IPS-18a (cell line): ENCODE data around the gene ALDH3B2.
"Not testable (repeated sequence)": the region's sequence is repeated elsewhere in the genome, so short reads cannot be mapped to it uniquely, and the experiment has no call there.

Source experiments
- H3K27ac ChIP-seq: one replicate; pipeline ENCODE4 v1.5.1; 2013; ENCODE audit warnings: low read length
- H3K27me3 ChIP-seq: one replicate; pipeline ENCODE4 v1.6.1; 2013; ENCODE audit warnings: mild to moderate bottlenecking, low read length; ENCODE audit not compliant: control insufficient read depth, insufficient read depth
- H3K36me3 ChIP-seq: one replicate; pipeline ENCODE4 v1.6.1; 2013; ENCODE audit warnings: low read depth, low read length; ENCODE audit not compliant: control insufficient read depth
- H3K4me1 ChIP-seq: one replicate; pipeline ENCODE4 v1.6.1; 2013; ENCODE audit warnings: low read depth, low read length; ENCODE audit not compliant: control insufficient read depth
- H3K4me3 ChIP-seq: one replicate; pipeline ENCODE4 v1.5.1; 2013; ENCODE audit warnings: low read length
- H3K9ac ChIP-seq: one replicate; pipeline ENCODE4 v1.6.1; 2013; ENCODE audit warnings: mild to moderate bottlenecking, low read length, moderate library complexity
- H3K9me3 ChIP-seq: one replicate; pipeline ENCODE4 v1.6.1; 2013; ENCODE audit warnings: low read depth, low read length; ENCODE audit not compliant: control insufficient read depth

Gene ALDH3B2

DNA sequence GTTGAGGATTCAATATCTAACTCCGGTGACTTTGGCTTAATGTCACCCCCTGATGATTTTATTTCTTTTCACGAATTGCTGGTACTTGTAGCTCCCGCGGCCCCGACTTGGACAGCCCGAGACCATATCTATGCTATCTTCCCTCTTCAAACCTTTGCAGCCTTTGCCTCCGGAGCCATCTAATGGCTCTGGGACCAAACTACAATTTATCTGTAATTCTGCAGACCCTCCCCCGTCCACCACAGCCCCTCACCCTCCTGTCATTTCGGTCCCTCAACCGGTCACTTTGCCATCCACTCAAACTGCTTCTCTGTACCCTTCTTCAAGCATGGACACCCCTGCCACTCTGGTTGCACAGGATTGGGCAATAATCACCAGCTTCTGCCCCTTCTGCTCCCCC is 25.7 kb upstream of the ALDH3B2 start:
- Histone ChIP-seq H3K27me3 (no peaks in the 10 kb centered on the region), H3K9ac (no peak overlapping the region), H3K27ac (no peak overlapping the region), H3K4me3 (no peak overlapping the region), H3K36me3 (no peaks in the 10 kb centered on the region), H3K9me3 (no peaks in the 10 kb centered on the region), H3K4me1 (no peaks in the 10 kb centered on the region)

DNA sequence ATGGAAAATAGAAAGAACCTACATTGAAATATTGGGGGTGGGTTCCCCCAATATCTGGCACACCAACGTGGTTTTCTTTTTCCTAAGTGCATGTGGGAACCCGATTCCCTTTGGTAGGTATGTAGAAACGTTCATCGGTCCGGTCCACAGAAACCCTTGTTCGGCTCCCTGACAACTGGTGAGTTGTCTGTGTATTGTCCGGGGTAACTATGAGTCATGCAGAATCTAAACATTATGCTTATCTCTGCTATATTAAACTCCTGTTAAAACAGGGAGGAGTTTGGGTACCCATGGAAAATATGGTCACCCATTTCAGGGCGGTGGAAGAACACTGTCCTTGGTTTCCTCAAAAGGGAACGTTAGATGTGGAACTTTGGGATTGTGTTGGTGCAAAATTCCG is 25.1 kb upstream of the ALDH3B2 start:
- no peaks in the 10 kb centered on the region for H3K9me3 ChIP-seq
- no peaks in the 10 kb centered on the region for H3K36me3 ChIP-seq
- no peak overlapping the region for H3K9ac ChIP-seq
- no peaks in the 10 kb centered on the region for H3K4me1 ChIP-seq
- H3K27ac ChIP-seq, result no peak overlapping the region
- no peak overlapping the region for H3K4me3 ChIP-seq
- H3K27me3 ChIP-seq, result no peaks in the 10 kb centered on the region

- Histone ChIP-seq H3K36me3 (no peaks in the 10 kb centered on the region), H3K4me3 (no peak overlapping the region), H3K9ac (no peak overlapping the region), H3K4me1 (no peaks in the 10 kb centered on the region), H3K9me3 (no peaks in the 10 kb centered on the region), H3K27ac (no peak overlapping the region), H3K27me3 (no peaks in the 10 kb centered on the region)
Observed at GRCh38 chr11:67698247-67698646, 23.8 kb upstream of the ALDH3B2 start.

DNA sequence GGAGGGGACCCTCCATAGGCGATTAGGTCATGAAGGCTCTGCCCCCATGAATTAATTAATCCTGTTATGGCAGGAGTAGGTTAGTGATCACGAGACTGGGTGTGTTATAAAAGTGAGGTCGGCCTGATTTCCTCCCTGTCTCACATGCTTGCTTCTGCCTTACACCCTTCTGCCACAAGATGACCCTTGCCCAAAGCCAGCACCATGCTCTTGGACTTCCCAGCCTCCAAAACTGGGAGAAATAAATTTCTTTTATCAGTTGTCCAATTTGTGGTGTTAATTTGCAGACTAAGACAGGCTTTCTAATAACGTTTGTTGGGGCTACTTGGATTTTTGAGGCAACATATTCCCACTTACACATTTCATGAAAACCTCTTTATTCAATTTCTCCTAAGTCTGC is 23.4 kb upstream of the ALDH3B2 start:
- no peaks in the 10 kb centered on the region for H3K27me3 ChIP-seq
- no peaks in the 10 kb centered on the region for H3K9me3 ChIP-seq
- no peak overlapping the region for H3K9ac ChIP-seq
- no peaks in the 10 kb centered on the region for H3K36me3 ChIP-seq
- H3K27ac ChIP-seq, result no peak overlapping the region
- no peaks in the 10 kb centered on the region for H3K4me1 ChIP-seq
- H3K4me3 ChIP-seq, result no peak overlapping the region

DNA sequence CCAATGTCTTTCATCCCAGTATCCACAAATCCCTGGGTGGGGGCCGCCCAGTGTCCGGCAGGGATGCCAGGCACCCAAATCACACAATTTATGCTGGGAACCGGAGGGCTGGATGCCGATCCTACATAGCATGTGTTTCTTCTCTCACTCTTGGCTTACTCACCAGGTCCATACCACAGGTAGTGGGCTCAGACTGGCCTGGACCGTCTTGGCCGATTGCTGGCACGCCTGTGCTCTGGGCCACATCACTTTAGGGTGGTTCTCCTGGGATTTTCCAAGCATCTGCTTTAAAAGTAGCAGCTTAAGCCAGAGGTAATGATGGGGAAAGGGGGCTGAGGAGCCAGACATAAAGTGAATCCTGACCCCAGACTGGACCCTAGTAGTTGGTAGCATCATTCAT is 22.6 kb upstream of the ALDH3B2 start:
- no peaks in the 10 kb centered on the region for H3K36me3 ChIP-seq
- no peaks in the 10 kb centered on the region for H3K9me3 ChIP-seq
- no peak overlapping the region for H3K9ac ChIP-seq
- no peak overlapping the region for H3K4me3 ChIP-seq
- no peaks in the 10 kb centered on the region for H3K4me1 ChIP-seq
- no peaks in the 10 kb centered on the region for H3K27me3 ChIP-seq
- H3K27ac ChIP-seq, result no peak overlapping the region

- H3K9me3 ChIP-seq, result no peaks in the 10 kb centered on the region
- no peaks in the 10 kb centered on the region for H3K36me3 ChIP-seq
- no peaks in the 10 kb centered on the region for H3K4me1 ChIP-seq
- no peak overlapping the region for H3K9ac ChIP-seq
- H3K27ac ChIP-seq, result no peak overlapping the region
- no peaks in the 10 kb centered on the region for H3K27me3 ChIP-seq
- H3K4me3 ChIP-seq, result no peak overlapping the region
Observed at GRCh38 chr11:67695606-67696005, 21.2 kb upstream of the ALDH3B2 start.

- no peaks in the 10 kb centered on the region for H3K36me3 ChIP-seq
- H3K27ac ChIP-seq, result no peak overlapping the region
- no peaks in the 10 kb centered on the region for H3K4me1 ChIP-seq
- no peaks in the 10 kb centered on the region for H3K27me3 ChIP-seq
- no peak overlapping the region for H3K9ac ChIP-seq
- H3K9me3 ChIP-seq, result no peaks in the 10 kb centered on the region
- no peak overlapping the region for H3K4me3 ChIP-seq
Observed at GRCh38 chr11:67694875-67695555, 20.6 kb upstream of the ALDH3B2 start.

- no peaks in the 10 kb centered on the region for H3K4me1 ChIP-seq
- no peaks in the 10 kb centered on the region for H3K9me3 ChIP-seq
- no peak overlapping the region for H3K27ac ChIP-seq
- H3K36me3 ChIP-seq, result no peaks in the 10 kb centered on the region
- H3K4me3 ChIP-seq, result no peak overlapping the region
- no peaks in the 10 kb centered on the region for H3K27me3 ChIP-seq
- H3K9ac ChIP-seq, result no peak overlapping the region
Observed at GRCh38 chr11:67691149-67691548, 16.7 kb upstream of the ALDH3B2 start.

- H3K27me3 ChIP-seq, result no peaks in the 10 kb centered on the region
- no peak overlapping the region for H3K9ac ChIP-seq
- no peaks in the 10 kb centered on the region for H3K36me3 ChIP-seq
- H3K27ac ChIP-seq, result no peak overlapping the region
- H3K4me1 ChIP-seq, result no peaks in the 10 kb centered on the region
- H3K9me3 ChIP-seq, result no peaks in the 10 kb centered on the region
- H3K4me3 ChIP-seq, result no peak overlapping the region
Observed at GRCh38 chr11:67689178-67689577, 14.8 kb upstream of the ALDH3B2 start.

- Histone ChIP-seq H3K36me3 (no peaks in the 10 kb centered on the region), H3K9ac (no peak overlapping the region), H3K27ac (no peak overlapping the region), H3K9me3 (no peaks in the 10 kb centered on the region), H3K27me3 (no peaks in the 10 kb centered on the region), H3K4me3 (no peak overlapping the region), H3K4me1 (peaks cover 6% of the 10 kb centered on the region)
Observed at GRCh38 chr11:67687986-67688385, 13.6 kb upstream of the ALDH3B2 start.

DNA sequence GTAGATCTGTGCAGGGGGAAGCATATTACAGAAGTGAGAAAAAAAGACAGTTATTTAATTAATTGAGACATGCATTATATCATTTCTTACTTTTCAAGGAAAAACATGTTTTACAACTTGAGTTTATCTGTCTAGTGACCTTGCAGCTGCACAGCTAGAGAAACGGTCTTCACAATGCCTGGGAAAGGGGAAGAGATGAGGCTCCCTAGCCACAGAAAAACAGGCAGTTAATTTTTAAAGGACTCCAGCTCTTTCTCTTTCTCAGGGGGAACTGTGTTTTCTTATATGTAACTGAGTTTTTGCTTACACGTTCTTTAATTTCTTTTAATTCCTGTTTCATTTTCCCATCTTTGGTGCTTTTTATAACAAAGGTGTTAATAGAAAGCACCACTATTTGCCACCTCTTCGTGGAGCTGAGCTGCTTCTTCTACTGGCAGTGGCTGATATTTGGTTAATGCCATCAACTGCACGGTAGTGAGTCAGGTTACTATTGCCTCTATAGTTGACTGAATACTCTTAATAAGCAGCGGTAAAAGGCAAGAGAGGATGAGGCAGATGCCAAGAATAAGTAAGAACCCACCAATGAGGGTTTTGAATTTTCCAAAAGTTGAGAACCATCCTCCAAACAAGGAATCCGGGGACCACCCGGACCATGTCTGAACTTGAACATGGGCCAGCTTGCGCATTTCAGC is 11.4 kb upstream of the ALDH3B2 start:
- H3K9me3 ChIP-seq, H3K36me3 ChIP-seq, H3K27ac ChIP-seq, H3K4me1 ChIP-seq, H3K9ac ChIP-seq, H3K27me3 ChIP-seq, H3K4me3 ChIP-seq: not testable (repeated sequence)
